ENCODE results near the gene LRRC1. TPM values are rescaled to one million over a fixed set of nuclear protein-coding genes. Genes with fewer than 3 reads are reported as not detected.

Gene LRRC1
- total and polyA plus RNA-seq, 4 donors: 0.36 to 6.4 (median 0.94) TPM

DNA sequence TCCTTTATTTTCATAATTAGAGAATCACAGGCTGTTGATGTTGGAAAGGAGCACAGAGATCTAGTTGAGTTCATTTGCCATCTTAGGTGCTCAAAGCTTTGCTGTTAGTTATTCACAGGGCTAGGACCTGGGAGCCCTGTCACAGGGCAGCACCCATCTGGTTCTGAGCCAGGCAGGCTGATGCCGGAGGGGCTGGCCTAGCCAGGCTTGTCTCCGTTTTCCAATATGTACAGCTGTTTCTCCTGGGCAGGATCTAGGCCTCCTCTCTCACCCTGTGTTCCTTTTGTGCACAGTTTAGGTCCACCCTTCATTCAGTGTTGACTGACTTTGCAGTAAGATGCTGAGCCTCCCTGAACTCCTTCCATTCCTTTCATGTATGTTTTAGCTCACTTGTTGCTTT, 33.4 kb downstream of the LRRC1 start:
- H3K9me3 ChIP-seq (ENCODE audit: control insufficient read depth in 4 of 4, low read length in 3 of 4): no peaks in the 10 kb centered on the region
- H3K36me3 ChIP-seq (ENCODE audit: control insufficient read depth in 4 of 4, insufficient read depth in 3 of 4, low read depth in 1 of 4, low read length in 3 of 4): no peaks in the 10 kb centered on the region
- WGBS: 85% methylated on average over 2 of the region's 2 CpGs
- no peak overlapping the region for H3K4me3 ChIP-seq (ENCODE audit: low read depth in 1 of 3, low read length in 3 of 3)
- no peak for DNase-seq (ENCODE audit: low spot score)
- H3K27ac ChIP-seq (ENCODE audit: low read depth in 1 of 2, low read length in 2 of 2): no peak overlapping the region
- no peaks in the 10 kb centered on the region for H3K27me3 ChIP-seq (ENCODE audit: control insufficient read depth in 4 of 4, insufficient read depth in 4 of 4, low read length in 3 of 4)
- no peak for TF ChIP-seq NR2F2 (IDR thresholded peaks at IDR 0.05)
- TF ChIP-seq, protein P1, sequence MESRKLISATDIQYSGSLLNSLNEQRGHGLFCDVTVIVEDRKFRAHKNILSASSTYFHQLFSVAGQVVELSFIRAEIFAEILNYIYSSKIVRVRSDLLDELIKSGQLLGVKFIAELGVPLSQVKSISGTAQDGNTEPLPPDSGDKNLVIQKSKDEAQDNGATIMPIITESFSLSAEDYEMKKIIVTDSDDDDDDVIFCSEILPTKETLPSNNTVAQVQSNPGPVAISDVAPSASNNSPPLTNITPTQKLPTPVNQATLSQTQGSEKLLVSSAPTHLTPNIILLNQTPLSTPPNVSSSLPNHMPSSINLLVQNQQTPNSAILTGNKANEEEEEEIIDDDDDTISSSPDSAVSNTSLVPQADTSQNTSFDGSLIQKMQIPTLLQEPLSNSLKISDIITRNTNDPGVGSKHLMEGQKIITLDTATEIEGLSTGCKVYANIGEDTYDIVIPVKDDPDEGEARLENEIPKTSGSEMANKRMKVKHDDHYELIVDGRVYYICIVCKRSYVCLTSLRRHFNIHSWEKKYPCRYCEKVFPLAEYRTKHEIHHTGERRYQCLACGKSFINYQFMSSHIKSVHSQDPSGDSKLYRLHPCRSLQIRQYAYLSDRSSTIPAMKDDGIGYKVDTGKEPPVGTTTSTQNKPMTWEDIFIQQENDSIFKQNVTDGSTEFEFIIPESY (IDR thresholded peaks at IDR 0.05): no peak
- TF ChIP-seq GABPA (IDR thresholded peaks at IDR 0.05 in 1 of 2, conservative IDR thresholded peaks at IDR 0.05 in 1 of 2): no peak
- no peak for TF ChIP-seq JUND (IDR thresholded peaks at IDR 0.05)
- TF ChIP-seq, protein P2, sequence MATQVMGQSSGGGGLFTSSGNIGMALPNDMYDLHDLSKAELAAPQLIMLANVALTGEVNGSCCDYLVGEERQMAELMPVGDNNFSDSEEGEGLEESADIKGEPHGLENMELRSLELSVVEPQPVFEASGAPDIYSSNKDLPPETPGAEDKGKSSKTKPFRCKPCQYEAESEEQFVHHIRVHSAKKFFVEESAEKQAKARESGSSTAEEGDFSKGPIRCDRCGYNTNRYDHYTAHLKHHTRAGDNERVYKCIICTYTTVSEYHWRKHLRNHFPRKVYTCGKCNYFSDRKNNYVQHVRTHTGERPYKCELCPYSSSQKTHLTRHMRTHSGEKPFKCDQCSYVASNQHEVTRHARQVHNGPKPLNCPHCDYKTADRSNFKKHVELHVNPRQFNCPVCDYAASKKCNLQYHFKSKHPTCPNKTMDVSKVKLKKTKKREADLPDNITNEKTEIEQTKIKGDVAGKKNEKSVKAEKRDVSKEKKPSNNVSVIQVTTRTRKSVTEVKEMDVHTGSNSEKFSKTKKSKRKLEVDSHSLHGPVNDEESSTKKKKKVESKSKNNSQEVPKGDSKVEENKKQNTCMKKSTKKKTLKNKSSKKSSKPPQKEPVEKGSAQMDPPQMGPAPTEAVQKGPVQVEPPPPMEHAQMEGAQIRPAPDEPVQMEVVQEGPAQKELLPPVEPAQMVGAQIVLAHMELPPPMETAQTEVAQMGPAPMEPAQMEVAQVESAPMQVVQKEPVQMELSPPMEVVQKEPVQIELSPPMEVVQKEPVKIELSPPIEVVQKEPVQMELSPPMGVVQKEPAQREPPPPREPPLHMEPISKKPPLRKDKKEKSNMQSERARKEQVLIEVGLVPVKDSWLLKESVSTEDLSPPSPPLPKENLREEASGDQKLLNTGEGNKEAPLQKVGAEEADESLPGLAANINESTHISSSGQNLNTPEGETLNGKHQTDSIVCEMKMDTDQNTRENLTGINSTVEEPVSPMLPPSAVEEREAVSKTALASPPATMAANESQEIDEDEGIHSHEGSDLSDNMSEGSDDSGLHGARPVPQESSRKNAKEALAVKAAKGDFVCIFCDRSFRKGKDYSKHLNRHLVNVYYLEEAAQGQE (IDR thresholded peaks at IDR 0.05): no peak
- no peak for TF ChIP-seq EGR1 (IDR thresholded peaks at IDR 0.05; ENCODE audit: low read depth in 2 of 2)
- no peak overlapping the region for H3K9ac ChIP-seq (ENCODE audit: low read depth in 1 of 2, low read length in 2 of 2)
- no peaks in the 10 kb centered on the region for H3K4me1 ChIP-seq (ENCODE audit: control insufficient read depth in 4 of 4, insufficient read depth in 4 of 4, low read length in 3 of 4)

DNA sequence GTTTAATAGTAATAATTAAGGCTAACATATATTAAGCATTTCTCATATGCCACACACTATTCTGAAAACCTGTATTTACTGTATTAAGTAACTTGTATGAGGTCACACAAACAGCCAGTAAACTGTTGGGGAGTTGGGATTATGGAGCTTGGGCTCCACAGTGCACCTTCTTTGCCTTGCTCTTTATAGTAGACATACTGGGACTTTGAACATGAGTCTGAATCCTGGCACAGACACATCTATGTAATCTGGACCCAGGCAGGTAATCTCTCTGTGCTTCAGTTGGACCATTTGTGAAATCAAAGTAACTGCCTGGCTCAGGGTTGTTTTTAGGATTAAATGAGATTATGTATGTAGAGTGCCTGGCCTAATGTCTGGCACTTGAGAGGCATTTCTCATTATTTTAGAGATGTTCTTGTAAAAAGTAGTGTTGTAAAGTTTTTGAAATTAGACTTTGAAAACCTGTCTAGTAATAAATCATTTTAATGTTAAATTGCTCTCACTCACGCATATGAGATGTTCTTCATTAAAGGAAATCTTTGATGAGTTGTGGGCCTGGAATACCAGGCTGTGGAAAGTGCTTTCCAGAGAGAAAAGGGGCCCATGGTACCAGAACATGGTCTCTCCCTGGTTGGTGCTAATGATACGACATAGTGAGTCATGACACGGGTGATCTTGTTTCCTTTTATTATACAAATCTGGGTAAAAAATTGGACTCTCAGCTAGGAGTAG, 34.3 kb downstream of the LRRC1 start:
- Histone ChIP-seq H3K27ac (ENCODE audit: low read depth in 1 of 2, low read length in 2 of 2) (no peak overlapping the region), H3K9me3 (ENCODE audit: control insufficient read depth in 4 of 4, low read length in 3 of 4) (no peaks in the 10 kb centered on the region), H3K27me3 (ENCODE audit: control insufficient read depth in 4 of 4, insufficient read depth in 4 of 4, low read length in 3 of 4) (no peaks in the 10 kb centered on the region), H3K4me1 (ENCODE audit: control insufficient read depth in 4 of 4, insufficient read depth in 4 of 4, low read length in 3 of 4) (no peaks in the 10 kb centered on the region), H3K9ac (ENCODE audit: low read depth in 1 of 2, low read length in 2 of 2) (no peak overlapping the region), H3K4me3 (ENCODE audit: low read depth in 1 of 3, low read length in 3 of 3) (no peak overlapping the region), H3K36me3 (ENCODE audit: control insufficient read depth in 4 of 4, insufficient read depth in 3 of 4, low read depth in 1 of 4, low read length in 3 of 4) (no peaks in the 10 kb centered on the region)
- no peak for DNase-seq (ENCODE audit: low spot score)
- TF ChIP-seq HNF4A (conservative IDR thresholded peaks at IDR 0.05): peak in 1 of 2 donors; percentile 8
- no peak for TF ChIP-seq JUND (IDR thresholded peaks at IDR 0.05)
- 87% methylated on average over 3 of the region's 3 CpGs for WGBS

DNA sequence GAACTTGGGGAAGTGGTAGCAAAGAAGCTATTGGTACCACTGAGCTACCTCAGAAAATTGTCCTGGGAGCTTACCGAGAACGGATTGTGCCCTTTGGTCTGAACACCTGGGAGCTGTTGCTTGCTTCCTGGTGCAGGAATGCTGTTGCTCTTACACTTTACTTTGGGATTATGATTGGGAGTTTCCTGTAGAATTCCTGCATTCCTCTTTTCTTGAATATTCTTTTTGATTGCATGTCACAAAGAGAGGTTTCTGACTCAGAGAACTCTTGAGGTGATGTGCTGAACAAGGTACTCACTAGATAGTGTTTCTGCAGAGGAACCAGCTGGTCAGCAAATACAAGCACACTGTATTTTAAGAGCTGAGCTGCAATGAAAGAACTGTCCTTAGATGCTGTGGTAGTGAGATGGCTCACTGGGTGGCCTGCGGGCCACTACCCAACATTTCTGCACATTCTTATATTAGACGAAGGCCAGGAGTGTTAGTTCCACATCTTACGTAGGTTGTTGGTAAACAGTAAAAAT, 35.0 kb downstream of the LRRC1 start:
- Histone ChIP-seq H3K27me3 (ENCODE audit: control insufficient read depth in 4 of 4, insufficient read depth in 4 of 4, low read length in 3 of 4) (no peaks in the 10 kb centered on the region), H3K36me3 (ENCODE audit: control insufficient read depth in 4 of 4, insufficient read depth in 3 of 4, low read depth in 1 of 4, low read length in 3 of 4) (no peaks in the 10 kb centered on the region), H3K9ac (ENCODE audit: low read depth in 1 of 2, low read length in 2 of 2) (no peak overlapping the region), H3K4me3 (ENCODE audit: low read depth in 1 of 3, low read length in 3 of 3) (no peak overlapping the region), H3K27ac (ENCODE audit: low read depth in 1 of 2, low read length in 2 of 2) (no peak overlapping the region), H3K9me3 (ENCODE audit: control insufficient read depth in 4 of 4, low read length in 3 of 4) (no peaks in the 10 kb centered on the region), H3K4me1 (ENCODE audit: control insufficient read depth in 4 of 4, insufficient read depth in 4 of 4, low read length in 3 of 4) (no peaks in the 10 kb centered on the region)
- WGBS: 73% methylated on average over 5 of the region's 5 CpGs
- TF ChIP-seq FOXA2 (IDR thresholded peaks at IDR 0.05) (no peak), JUND (IDR thresholded peaks at IDR 0.05) (no peak), EGR1 (IDR thresholded peaks at IDR 0.05; ENCODE audit: low read depth in 2 of 2) (no peak), HNF4G (IDR thresholded peaks at IDR 0.05) (no peak), YY1 (IDR thresholded peaks at IDR 0.05) (no peak), RXRA (IDR thresholded peaks at IDR 0.05) (no peak), RAD21 (IDR thresholded peaks at IDR 0.05) (no peak), TAF1 (conservative IDR thresholded peaks at IDR 0.05) (no peak)
- TF ChIP-seq, protein P3, sequence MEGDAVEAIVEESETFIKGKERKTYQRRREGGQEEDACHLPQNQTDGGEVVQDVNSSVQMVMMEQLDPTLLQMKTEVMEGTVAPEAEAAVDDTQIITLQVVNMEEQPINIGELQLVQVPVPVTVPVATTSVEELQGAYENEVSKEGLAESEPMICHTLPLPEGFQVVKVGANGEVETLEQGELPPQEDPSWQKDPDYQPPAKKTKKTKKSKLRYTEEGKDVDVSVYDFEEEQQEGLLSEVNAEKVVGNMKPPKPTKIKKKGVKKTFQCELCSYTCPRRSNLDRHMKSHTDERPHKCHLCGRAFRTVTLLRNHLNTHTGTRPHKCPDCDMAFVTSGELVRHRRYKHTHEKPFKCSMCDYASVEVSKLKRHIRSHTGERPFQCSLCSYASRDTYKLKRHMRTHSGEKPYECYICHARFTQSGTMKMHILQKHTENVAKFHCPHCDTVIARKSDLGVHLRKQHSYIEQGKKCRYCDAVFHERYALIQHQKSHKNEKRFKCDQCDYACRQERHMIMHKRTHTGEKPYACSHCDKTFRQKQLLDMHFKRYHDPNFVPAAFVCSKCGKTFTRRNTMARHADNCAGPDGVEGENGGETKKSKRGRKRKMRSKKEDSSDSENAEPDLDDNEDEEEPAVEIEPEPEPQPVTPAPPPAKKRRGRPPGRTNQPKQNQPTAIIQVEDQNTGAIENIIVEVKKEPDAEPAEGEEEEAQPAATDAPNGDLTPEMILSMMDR (IDR thresholded peaks at IDR 0.05; ENCODE audit: low read depth, low read length, missing input control): no peak
- TF ChIP-seq, protein P4, sequence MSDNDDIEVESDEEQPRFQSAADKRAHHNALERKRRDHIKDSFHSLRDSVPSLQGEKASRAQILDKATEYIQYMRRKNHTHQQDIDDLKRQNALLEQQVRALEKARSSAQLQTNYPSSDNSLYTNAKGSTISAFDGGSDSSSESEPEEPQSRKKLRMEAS (IDR thresholded peaks at IDR 0.05): no peak
- TF ChIP-seq, protein P5, sequence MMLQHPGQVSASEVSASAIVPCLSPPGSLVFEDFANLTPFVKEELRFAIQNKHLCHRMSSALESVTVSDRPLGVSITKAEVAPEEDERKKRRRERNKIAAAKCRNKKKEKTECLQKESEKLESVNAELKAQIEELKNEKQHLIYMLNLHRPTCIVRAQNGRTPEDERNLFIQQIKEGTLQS (IDR thresholded peaks at IDR 0.05): no peak
- no peak for DNase-seq (ENCODE audit: low spot score)

All from liver (tissue), 9 donors.